Large intestine (tissue), 1 donor: ENCODE measurements around the gene CARMIL3. TPM values are rescaled to one million over a fixed set of nuclear protein-coding genes. Genes with fewer than 3 reads are reported as not detected.

Experiments used
- polyA plus RNA-seq: library from polyadenylated mRNA; unstranded; fragments of 120-200 nt; gene quantifications from one replicate; pipeline ENCODE4 v1.2.1, GENCODE V29; 2013

Gene CARMIL3
- polyA plus RNA-seq, 1 donor: 2.4 TPM

Other genes with a start within 250 kb of the CARMIL3 start
- 48.7 TPM for gene DHRS4, start 98.2 kb upstream of the CARMIL3 start, polyA plus RNA-seq
- 29.1 TPM for gene DHRS4L2, start 63.1 kb upstream of the CARMIL3 start, polyA plus RNA-seq
- gene CPNE6, start 19.6 kb downstream of the CARMIL3 start, polyA plus RNA-seq: 0.31 TPM
- 177 TPM for gene PCK2, start 42.3 kb downstream of the CARMIL3 start, polyA plus RNA-seq
- gene DCAF11, start 62.8 kb downstream of the CARMIL3 start, polyA plus RNA-seq: 98.9 TPM
- gene NRL, start 62.9 kb downstream of the CARMIL3 start, polyA plus RNA-seq: 1.6 TPM
- gene FITM1, start 78.7 kb downstream of the CARMIL3 start, polyA plus RNA-seq: 2.8 TPM
- 324 TPM for gene PSME1, start 84.2 kb downstream of the CARMIL3 start, polyA plus RNA-seq
- 33.9 TPM for gene EMC9, start 89.6 kb downstream of the CARMIL3 start, polyA plus RNA-seq
- gene PSME2, start 94.6 kb downstream of the CARMIL3 start, polyA plus RNA-seq: 243 TPM
- 39.1 TPM for gene RNF31, start 95.5 kb downstream of the CARMIL3 start, polyA plus RNA-seq
- 104 TPM for gene IRF9, start 109.3 kb downstream of the CARMIL3 start, polyA plus RNA-seq
- gene REC8, start 120.1 kb downstream of the CARMIL3 start, polyA plus RNA-seq: 201 TPM
- 22.5 TPM for gene IPO4, start 136.8 kb downstream of the CARMIL3 start, polyA plus RNA-seq
- 50.9 TPM for gene TM9SF1, start 143.4 kb downstream of the CARMIL3 start, polyA plus RNA-seq
- gene TSSK4, start 153.7 kb downstream of the CARMIL3 start, polyA plus RNA-seq: 8.1 TPM
- 92.5 TPM for gene CHMP4A, start 161.5 kb downstream of the CARMIL3 start, polyA plus RNA-seq
- gene MDP1, start 164.1 kb downstream of the CARMIL3 start, polyA plus RNA-seq: 21.8 TPM
- gene NEDD8, start 180.4 kb downstream of the CARMIL3 start, polyA plus RNA-seq: 194 TPM
- 85.9 TPM for gene GMPR2, start 180.9 kb downstream of the CARMIL3 start, polyA plus RNA-seq
- 35.4 TPM for gene TINF2, start 190.6 kb downstream of the CARMIL3 start, polyA plus RNA-seq
- gene TGM1, start 211.2 kb downstream of the CARMIL3 start, polyA plus RNA-seq: 8.6 TPM
- 29.0 TPM for gene RABGGTA, start 219.6 kb downstream of the CARMIL3 start, polyA plus RNA-seq
- 81.3 TPM for gene DHRS1, start 247.8 kb downstream of the CARMIL3 start, polyA plus RNA-seq
- gene NOP9, start 247.8 kb downstream of the CARMIL3 start, polyA plus RNA-seq: 20.9 TPM